ENCODE data around the gene RXFP4. TPM values are rescaled to one million over a fixed set of nuclear protein-coding genes. Genes with fewer than 3 reads are reported as not detected.

The RXFP4 gene
- total and polyA plus RNA-seq, 2 donors from 2014 or later = 0.32 TPM; not detected in 1

DNA sequence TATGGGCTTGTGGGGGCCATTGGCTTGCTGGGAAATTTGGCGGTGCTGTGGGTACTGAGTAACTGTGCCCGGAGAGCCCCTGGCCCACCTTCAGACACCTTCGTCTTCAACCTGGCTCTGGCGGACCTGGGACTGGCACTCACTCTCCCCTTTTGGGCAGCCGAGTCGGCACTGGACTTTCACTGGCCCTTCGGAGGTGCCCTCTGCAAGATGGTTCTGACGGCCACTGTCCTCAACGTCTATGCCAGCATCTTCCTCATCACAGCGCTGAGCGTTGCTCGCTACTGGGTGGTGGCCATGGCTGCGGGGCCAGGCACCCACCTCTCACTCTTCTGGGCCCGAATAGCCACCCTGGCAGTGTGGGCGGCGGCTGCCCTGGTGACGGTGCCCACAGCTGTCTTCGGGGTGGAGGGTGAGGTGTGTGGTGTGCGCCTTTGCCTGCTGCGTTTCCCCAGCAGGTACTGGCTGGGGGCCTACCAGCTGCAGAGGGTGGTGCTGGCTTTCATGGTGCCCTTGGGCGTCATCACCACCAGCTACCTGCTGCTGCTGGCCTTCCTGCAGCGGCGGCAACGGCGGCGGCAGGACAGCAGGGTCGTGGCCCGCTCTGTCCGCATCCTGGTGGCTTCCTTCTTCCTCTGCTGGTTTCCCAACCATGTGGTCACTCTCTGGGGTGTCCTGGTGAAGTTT is 550 bp downstream of the RXFP4 start:
- peaks cover 3 to 32% (median 24%) of the 10 kb centered on the region in 3 donors for H3K4me1 ChIP-seq (ENCODE audit: control insufficient read depth in 2 of 3, insufficient read depth in 2 of 3, low read depth in 1 of 3, low read length in 3 of 3)
- no peak overlapping the region for H3K4me3 ChIP-seq (ENCODE audit: low read length in 3 of 3)
- H3K9me3 ChIP-seq (ENCODE audit: control insufficient read depth in 2 of 3, insufficient read depth in 1 of 3, low read length in 3 of 3) = no peaks in the 10 kb centered on the region
- intact Hi-C loops (cut with DNase I) = loop anchor here (5.0 kb wide), 1 partner anchor 45 kb away; no protein-coding TSS in a partner anchor
- peak overlapping the region; percentile 90 to 95 for H3K27ac ChIP-seq (ENCODE audit: low read depth in 2 of 2, low read length in 2 of 2)
- no peak overlapping the region for H3K9ac ChIP-seq (ENCODE audit: low read length in 3 of 3)
- H3K36me3 ChIP-seq (ENCODE audit: control insufficient read depth in 2 of 3, insufficient read depth in 3 of 3, low read length in 3 of 3) = peaks cover 0 to 9% (median 0%) of the 10 kb centered on the region in 3 donors
- TF ChIP-seq, protein P1, sequence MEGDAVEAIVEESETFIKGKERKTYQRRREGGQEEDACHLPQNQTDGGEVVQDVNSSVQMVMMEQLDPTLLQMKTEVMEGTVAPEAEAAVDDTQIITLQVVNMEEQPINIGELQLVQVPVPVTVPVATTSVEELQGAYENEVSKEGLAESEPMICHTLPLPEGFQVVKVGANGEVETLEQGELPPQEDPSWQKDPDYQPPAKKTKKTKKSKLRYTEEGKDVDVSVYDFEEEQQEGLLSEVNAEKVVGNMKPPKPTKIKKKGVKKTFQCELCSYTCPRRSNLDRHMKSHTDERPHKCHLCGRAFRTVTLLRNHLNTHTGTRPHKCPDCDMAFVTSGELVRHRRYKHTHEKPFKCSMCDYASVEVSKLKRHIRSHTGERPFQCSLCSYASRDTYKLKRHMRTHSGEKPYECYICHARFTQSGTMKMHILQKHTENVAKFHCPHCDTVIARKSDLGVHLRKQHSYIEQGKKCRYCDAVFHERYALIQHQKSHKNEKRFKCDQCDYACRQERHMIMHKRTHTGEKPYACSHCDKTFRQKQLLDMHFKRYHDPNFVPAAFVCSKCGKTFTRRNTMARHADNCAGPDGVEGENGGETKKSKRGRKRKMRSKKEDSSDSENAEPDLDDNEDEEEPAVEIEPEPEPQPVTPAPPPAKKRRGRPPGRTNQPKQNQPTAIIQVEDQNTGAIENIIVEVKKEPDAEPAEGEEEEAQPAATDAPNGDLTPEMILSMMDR (IDR thresholded peaks at IDR 0.05; ENCODE audit: borderline replicate concordance, extremely low read depth, insufficient read depth) = no peak
- no peak for FAIRE-seq
- DNase-seq = peak in 2 of 5 donors; percentile 39 to 79
- H3K27me3 ChIP-seq (ENCODE audit: control insufficient read depth, insufficient read depth, low read length) = no peaks in the 10 kb centered on the region

DNA sequence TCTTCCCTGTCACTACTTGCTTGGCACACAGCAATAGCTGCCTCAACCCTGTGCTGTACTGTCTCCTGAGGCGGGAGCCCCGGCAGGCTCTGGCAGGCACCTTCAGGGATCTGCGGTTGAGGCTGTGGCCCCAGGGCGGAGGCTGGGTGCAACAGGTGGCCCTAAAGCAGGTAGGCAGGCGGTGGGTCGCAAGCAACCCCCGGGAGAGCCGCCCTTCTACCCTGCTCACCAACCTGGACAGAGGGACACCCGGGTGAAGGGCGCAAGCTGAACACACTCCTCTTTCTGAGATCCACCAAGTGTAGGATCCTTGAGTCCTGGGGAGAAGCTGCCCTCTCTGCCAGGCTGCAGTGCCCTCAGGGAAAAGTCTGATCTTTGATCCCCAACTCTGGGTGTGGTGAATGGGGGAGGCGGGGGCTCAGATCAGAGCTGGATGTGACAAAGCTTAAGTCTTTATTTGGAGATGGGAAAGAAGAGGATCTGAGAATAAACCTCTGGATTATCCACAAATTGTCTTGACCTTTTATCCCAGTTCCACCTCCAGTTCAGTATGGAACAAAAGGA is 1.2 kb downstream of the RXFP4 start:
- Histone ChIP-seq H3K9ac (ENCODE audit: low read length in 3 of 3) (no peak overlapping the region), H3K4me1 (ENCODE audit: control insufficient read depth in 2 of 3, insufficient read depth in 2 of 3, low read depth in 1 of 3, low read length in 3 of 3) (peaks cover 3 to 32% (median 24%) of the 10 kb centered on the region in 3 donors), H3K9me3 (ENCODE audit: control insufficient read depth in 2 of 3, insufficient read depth in 1 of 3, low read length in 3 of 3) (no peaks in the 10 kb centered on the region), H3K27ac (ENCODE audit: low read depth in 2 of 2, low read length in 2 of 2) (no peak overlapping the region), H3K27me3 (ENCODE audit: control insufficient read depth, insufficient read depth, low read length) (no peaks in the 10 kb centered on the region), H3K36me3 (ENCODE audit: control insufficient read depth in 2 of 3, insufficient read depth in 3 of 3, low read length in 3 of 3) (peaks cover 0 to 9% (median 3%) of the 10 kb centered on the region in 3 donors), H3K4me3 (ENCODE audit: low read length in 3 of 3) (no peak overlapping the region)
- FAIRE-seq (no peak), DNase-seq (peak in 1 of 5 donors; percentile 44)
- TF ChIP-seq, protein P1 (IDR thresholded peaks at IDR 0.05; ENCODE audit: borderline replicate concordance, extremely low read depth, insufficient read depth) = no peak
- intact Hi-C loops (cut with DNase I) = loop anchor here (5.0 kb wide), 1 partner anchor 45 kb away; no protein-coding TSS in a partner anchor

DNA sequence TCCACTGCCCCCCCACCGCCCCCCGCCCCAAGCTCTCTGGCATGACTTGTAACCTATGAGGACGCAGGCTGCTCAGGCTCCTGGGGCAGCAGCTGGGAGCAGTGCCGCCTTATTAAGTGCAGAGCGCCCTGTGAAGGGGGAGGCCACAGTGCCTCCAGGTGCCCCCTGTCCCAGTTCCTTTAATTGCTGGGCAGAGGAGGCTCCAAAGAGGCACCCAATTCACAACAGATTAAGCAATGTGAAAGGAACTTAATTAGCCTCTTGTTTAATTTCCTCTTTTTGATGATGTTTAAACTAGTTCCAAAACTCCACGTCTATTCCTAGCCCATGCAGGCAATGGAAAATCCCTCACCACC is 3.0 kb downstream of the RXFP4 start:
- Histone ChIP-seq H3K27me3 (ENCODE audit: control insufficient read depth, insufficient read depth, low read length) (no peaks in the 10 kb centered on the region), H3K9ac (ENCODE audit: low read length in 3 of 3) (no peak overlapping the region)
- no peak for FAIRE-seq

More for the DNA sequence above, 3.0 kb downstream of the RXFP4 start:
- H3K4me1 ChIP-seq (ENCODE audit: control insufficient read depth in 2 of 3, insufficient read depth in 2 of 3, low read depth in 1 of 3, low read length in 3 of 3) = peaks cover 3 to 30% (median 24%) of the 10 kb centered on the region in 3 donors
- peak in 2 of 5 donors; percentile 31 to 56 for DNase-seq
- H3K9me3 ChIP-seq (ENCODE audit: control insufficient read depth in 2 of 3, insufficient read depth in 1 of 3, low read length in 3 of 3) = no peaks in the 10 kb centered on the region
- intact Hi-C loops (cut with DNase I) = loop anchor here (5.0 kb wide), 1 partner anchor 43 kb away; no protein-coding TSS in a partner anchor
- no peak overlapping the region for H3K27ac ChIP-seq (ENCODE audit: low read depth in 2 of 2, low read length in 2 of 2)
- H3K36me3 ChIP-seq (ENCODE audit: control insufficient read depth in 2 of 3, insufficient read depth in 3 of 3, low read length in 3 of 3) = peaks cover 0 to 9% (median 3%) of the 10 kb centered on the region in 3 donors
- H3K4me3 ChIP-seq (ENCODE audit: low read length in 3 of 3) = no peak overlapping the region
- TF ChIP-seq, protein P1 (IDR thresholded peaks at IDR 0.05; ENCODE audit: borderline replicate concordance, extremely low read depth, insufficient read depth) = no peak
